ENCODE data around the gene NCR1.
"Not testable (repeated sequence)": the region's sequence is repeated elsewhere in the genome, so short reads cannot be mapped to it uniquely, and the experiment has no call there.

Gene NCR1

DNA sequence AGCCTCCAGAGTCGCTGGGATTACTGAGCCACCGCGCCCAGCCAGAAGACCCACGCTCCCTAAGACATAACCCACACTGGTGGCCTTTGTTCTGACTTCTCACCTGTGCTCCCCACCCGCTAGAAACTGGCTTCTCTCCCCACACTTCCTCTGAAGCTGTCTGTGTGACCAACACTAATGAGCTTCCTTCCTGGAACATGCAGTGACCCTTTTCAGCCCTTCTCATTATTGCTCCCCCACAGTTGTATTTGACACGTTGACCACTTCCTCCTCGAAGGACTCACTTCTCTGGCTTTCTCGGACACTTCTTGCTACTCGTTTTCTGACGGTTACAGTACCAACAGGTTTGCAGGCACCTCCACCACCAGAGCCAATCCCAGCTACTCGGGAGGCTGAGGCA lies 10.9 kb downstream of the NCR1 start:
- no peak for DNase-seq

DNA sequence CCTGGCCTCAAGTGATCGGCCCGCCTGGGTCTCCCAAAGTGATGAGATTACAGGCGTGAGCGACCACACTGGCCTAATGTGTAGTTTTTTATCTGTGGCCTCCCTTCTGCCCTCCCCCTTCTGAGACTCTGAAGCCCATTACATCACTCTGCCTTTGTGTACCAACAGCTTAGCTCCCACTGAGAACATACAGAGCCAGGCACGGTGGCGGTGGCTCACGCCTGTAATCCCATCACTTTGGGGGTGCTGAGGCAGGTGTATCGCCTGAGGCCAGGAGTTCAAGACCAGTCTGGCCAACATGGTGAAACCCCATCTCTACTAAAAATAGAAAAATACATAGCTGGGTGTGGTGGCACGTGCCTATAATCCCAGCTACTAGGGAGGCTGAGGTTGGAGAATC lies 12.6 kb downstream of the NCR1 start:
- no peak for DNase-seq

DNA sequence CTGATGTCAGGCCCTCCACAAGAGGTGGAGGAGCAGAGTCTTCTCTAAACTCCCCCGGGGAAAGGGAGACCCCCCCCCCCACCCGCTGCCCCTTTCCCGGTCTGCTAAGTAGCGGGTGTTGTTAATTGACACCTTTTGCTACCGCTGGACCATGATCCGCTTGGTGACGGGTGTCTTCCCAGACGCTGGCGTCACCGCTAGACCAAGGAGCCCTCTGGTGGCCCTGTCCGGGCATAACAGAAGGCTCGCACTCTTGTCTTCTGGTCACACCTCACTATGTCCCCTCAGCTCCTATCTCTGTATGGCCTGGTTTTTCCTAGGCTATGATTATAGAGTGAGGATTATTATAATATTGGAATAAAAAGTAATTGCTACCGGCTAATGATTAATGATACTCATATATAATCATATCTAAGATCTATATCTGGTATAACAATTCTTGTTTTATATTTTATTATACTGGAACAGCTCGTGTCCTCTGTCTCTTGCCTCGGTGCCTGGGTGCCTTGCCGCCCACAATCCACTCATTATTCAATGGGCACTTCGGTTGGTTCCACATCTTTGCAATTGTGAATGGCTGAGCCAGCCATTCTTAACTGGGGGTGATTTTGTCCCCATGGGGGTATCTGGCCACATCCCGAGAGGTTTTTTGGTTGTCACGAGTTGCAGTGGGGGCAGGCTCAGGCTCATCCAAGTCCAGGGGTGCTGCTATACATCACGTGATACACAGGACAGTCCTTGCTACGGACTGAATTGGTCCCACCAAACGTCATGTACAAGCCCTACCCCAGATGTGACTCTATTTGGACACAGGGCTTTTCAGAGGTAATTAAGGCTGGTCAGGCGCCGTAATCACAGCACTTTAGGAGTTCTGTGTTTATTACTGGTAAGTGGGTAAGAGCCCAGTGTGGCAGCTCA lies 14.0 kb downstream of the NCR1 start:
- not testable (repeated sequence) for DNase-seq

DNA sequence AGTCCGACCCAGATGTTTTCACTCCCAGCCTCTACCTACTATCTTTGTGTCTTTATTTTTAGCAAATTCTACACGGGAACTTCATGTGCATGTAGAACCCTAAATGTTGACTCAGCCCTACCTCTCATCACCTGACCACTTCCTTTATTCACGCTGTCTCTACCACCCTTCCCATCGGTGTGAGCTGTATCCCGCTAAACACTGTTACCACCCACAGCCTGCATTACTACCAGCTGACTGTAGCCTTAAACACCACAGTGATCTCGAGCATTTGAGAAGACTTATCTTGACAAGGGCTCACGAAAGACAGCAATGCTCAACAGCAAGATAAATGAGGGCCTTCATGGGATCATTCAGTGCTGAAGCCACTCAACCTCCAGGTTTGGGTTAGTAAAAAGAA lies 15.1 kb downstream of the NCR1 start:
- no peak for DNase-seq

DNA sequence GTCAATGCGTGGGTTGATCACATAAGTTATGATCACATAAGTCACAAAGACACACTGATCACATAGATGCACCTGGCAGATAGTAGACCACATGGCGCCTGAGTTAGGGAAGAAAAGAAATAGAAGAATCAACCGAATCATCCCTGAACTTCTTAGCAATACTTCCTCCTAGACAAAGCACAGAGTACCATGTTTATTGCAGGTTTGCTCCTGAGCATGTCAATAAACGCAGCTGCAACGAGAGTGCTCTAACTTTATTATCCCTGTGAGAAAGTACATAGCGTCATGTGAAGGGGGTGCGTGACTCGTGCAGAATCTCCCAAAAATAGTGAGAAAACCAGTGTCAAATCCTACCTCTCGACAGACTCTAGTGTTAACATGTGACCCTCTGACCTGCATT lies 17.3 kb downstream of the NCR1 start:
- no peak for DNase-seq

DNA sequence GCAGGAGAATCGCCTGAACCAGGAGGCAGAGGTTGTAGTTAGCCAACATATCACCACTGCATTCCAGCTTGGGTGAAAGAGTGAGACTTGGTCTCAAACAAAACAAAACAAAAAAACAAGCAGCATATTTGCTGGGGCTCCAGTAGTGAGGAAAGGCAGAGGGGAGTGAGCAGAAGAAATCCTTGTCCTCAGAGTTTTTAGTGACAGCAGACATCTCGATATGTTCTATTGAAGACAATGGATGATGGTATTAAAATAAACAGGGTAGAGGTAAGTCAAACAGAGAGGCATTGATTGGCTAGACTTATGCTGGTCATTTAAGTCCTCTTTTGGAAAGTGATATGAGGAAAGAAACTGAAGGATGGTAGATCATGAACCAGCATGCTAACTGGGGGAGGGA lies 22.4 kb downstream of the NCR1 start:
- DNase-seq: no peak

DNA sequence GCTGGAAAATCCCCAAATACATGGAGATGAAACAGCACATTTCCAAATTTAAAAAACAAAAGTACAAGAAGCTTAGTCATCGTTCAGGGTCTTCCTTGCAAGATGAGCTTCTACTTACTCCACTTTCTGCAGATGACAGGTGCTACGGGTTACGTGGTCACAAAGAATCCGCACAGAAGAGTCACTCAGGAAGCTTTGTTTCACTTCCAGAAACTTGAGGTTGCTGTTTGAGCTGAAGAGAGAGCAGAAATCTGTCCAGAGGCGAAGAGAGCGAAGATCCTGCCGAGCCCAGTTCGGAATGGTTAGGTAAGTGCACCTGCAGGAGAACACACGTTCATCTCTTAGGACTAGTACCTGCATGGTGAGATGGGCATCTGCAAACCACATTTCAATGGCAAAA lies 32.0 kb downstream of the NCR1 start:
- DNase-seq: no peak

DNA sequence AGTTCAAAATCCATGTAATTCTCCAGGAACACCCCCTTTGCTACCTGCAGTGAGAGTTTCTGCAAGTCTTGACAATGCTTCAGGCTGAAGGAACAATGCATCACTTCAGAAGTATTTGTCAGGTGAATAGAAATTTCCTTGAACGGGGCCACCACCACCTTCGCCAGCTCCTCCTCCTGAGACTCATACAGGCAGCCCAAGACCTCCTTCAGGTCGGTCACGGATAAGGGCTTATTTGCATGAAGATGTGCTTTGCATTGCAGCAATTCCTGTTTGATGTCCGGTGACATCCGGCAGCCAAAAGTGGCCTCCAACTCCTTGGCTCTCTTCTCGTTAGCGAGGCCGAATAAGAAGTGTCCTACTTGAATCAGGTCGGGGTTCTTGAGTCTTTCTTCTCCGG lies 33.0 kb downstream of the NCR1 start:
- no peak for DNase-seq

DNA sequence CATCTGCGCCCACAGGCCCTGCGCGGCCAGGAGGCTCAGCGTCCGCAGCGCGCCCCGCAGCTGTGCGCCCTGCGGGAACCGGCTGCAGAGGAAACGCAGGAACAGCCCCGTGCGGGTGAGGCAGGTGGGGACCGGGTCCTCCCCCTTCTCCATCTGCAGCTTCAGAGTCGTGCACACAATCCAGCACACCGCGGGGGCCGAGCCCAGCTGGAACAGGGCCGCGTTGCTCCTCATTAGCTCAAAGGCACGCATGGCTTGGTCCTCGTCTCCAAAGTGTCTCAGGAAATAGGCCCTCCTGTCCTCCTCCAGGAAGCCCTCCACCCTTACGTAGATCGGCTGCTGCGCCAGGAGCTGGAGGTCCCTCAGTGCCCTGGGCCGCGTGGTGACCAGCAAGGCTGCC lies 33.6 kb downstream of the NCR1 start:
- not testable (repeated sequence) for DNase-seq

DNA sequence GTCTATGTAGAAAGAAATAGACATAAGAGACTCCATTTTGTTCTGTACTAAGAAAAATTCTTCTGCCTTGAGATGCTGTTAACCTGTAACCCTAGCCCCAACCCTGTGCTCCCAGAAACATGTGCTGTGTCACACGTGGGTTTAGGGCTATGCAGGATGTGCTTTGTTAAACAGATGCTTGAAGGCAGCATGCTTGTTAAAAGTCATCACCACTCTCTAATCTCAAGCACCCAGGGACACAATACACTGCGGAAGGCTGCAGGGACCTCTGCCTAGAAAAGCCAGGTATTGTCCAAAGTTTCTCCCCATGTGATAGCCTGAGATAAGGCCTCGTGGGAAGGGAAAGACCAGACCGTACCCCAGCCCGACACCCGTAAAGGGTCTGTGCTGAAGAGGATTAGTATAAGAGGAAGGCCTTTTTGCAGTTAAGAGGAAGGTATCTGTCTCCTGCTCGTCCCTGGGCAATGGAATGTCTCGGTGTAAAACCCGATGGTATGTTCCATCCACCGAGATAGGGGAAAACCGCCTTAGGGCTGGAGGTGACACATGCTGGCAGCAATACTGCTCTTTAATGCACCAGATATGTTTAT lies 37.9 kb downstream of the NCR1 start:
- DNase-seq: not testable (repeated sequence)

DNA sequence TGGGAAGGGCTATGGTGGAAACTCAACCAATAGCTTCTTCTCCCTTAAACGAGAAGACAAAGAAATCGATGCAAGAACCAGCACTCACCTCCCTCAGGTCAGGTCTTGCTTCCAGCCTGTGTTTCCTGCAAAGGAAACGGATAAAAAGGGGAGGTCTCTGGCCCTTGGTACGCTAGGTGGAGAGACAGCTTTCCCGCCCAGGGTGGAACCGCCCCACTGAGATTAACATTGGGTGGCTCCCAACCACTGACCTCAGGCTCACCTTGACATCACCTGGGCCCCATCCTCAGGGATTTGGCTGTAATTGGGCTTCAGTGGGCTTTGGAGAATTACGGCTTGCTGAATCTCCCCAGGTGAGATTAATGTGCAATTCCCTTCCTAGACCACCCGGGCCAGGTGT lies 41.4 kb downstream of the NCR1 start, which contains the start of gene NLRP7:
TSS of gene NLRP7 (minus strand) at position 150 of the 400 bp plus-strand sequence.
- DNase-seq: no peak

DNA sequence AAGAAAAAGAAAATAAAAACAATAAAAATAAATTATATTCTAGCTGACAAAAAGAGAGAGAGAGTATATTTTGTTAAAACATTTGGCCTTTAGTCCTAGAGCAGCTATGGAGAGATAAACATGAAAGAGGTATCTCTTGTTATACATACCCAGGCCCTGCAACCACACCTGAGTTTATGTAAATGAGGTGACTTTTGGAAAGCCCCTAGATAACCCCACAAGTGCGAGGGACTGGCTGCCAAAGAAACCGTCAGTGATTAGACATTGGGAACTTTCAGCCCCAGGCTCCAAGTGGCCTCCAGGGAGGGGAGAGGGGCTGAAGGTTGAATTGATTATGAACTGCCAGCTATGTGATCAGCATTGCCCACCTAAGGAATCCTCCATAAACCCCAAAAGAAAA lies 43.5 kb downstream of the NCR1 start:
- DNase-seq: no peak

DNA sequence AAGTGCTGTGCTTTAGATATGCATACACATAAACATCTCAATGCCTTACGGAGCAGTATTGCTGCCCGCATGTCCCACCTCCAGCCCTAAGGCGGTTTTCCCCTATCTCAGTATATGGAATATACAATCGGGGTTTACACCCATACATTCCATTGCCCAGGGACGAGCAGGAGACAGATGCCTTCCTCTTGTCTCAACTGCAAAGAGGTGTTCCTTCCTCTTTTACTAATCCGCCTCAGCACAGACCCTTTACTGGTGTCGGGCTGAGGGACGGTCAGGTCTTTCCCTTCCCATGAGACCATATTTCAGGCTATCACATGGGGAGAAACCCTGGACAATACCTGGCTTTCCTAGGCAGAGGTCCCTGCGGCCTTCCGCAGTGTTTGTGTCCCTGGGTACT lies 44.6 kb downstream of the NCR1 start:
- DNase-seq: not testable (repeated sequence)

DNA sequence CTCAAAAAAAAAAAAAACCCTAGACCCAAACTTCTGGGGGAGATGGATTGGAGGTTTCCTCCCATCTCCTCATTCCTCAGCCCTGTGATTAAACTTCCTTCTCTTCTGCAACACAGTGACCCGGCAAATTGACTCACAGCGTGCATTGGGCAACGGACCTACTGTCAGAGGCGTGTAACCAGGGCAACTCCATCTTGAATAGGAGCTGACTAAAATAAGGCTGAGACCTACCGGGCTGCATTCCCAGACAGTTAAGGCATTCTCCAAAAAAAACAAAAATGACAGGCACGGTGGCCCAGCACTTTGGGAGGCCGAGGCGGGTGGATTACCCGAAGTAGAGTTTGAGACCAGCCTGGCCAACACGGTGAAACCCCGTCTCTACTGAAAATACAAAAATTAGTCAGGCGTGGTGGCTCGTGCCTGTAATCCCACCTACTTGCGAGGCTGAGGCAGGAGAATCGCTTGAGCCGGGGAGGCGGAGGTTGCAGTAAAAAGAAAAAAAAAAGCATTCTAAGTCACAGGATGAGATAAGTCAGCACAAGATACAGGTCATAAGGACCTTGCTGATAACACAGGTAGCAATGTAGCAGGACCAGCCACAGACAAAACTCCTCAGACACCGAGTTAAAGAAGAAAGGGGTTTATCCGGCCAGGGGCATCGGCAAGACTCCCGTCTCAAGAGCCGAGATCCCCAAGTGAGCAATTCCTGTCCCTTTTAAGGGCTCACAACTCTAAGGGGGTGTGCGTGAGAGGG lies 46.8 kb downstream of the NCR1 start:
- DNase-seq: no peak

DNA sequence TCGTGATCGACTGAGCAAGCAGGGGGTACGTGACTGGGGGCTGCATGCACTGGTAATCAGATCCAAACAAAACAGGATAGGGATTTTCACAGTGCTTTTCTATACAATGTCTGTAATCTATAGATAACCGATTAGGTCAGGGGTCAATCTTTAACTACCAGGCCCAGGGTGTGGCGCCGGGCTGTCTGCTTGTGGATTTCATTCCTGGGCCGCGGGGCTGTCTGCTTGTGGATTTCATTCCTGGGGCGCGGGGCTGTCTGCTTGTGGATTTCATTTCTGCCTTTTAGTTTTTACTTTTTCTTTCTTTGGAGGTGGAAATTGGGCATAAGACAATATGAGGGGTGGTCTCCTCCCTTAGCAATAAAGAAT lies 47.4 kb downstream of the NCR1 start:
- DNase-seq: not testable (repeated sequence)

DNA sequence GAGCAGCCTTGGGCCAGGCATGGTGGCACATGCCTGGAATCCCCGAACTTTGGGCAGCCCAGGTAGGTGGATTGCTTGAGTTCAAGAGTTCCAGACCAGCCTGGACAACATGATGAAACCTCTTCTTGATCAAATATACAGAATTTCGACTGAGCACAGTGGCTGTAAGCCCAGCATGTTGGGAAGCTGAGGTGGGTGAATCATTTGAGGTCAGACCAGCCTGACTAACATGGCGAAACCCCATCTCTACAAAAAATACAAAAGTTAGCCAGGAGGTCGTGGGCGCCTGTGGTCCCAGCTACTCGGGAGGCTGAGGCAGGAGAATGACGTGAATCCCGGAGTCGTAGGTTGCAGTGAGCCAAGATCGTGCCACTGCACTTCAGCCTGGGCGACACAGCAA lies 49.4 kb downstream of the NCR1 start:
- no peak for DNase-seq

DNA sequence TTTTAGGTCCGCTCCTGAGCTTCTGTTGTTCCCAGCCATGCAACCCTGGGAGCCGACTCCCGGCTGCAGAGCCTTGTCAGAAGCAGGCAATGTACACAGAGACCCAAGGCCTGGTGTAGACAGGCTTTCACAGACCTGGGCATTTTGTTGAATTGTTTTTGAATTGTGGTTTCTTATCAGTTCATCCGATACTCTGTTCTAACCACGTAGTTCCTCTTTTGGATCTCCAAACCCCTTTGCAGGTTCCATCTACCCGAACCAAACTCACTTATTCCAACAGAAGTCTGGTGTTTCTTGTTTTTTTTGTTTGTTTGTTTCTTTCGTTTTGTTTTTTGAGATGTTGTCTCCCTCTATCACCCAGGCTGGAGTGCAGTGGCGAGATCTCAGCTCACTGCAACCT lies 53.9 kb downstream of the NCR1 start:
- no peak for DNase-seq

Measured in fibroblast of skin of right biceps (primary cell).